ENCODE measurements around the gene SVBP.
A peak's percentile ranks its signal among the peaks of the same experiment; 100 is the strongest.

Gene SVBP

DNA sequence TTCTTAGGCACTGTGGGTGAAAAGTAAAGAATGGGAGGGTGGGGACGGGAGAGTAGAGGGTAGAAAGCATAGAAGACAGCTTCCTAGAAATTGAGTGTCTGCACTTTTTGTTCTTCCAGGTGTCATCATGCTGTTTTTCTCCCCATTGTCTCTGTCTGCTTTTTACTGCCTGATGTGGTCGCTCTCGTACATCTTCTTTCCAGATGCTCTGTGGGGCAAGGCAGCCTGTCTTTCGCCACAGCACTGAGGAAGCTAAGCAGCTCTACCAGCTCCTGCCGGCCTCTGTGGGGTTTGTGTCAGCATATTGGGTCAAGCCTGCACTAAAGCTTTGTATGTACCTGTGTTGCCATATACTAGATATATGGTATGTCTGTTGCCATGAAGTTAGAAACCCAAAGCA, 19.2 kb downstream of the SVBP start:
- no peak for DNase-seq

GRCh38 chr1:42797414-42797813, 19.8 kb downstream of the SVBP start:
- DNase-seq = no peak

DNA sequence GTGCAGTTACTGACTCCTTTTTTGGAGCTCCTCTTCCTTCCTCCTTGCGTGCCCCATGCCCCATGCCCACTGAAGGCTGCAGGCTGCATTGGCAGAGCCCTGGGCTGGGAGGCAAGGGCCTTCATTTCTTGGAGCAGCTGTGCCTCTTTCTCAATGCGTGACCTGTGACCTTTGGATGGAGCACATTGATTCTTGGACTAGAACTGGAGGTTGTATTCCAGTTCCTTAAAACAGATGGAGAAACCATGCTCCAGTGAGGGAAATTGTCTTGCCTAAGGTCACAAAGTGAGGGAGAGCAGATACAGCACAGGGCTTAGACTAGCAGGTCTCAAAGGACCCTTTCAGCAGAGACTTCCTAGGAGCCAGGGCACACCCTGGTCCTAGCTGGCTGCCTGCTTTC, 23.4 kb downstream of the SVBP start:
- DNase-seq = no peak

- DNase-seq = no peak
Observed at GRCh38 chr1:42788021-42788420, 29.2 kb downstream of the SVBP start.

DNA sequence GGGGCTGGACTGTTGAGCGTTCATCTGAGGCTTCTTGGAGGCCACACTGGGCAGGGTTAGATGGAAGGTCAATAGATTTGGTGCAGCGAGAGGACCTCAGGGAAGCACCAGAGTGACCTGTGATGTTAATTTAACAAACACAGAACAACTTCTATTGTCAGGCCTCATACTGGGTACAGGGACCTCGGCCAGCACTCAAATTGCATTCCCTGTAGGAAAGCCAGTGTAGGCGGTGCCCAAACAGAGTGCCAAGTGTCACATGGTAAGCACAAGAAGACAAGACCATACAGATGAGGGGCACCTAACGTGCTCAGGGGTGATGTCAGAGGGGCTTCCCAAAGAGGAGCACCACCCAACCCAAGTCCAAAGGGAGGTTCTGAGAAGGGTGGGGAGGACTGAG, 31.1 kb downstream of the SVBP start:
- no peak for DNase-seq

GRCh38 chr1:42784946-42785693, 32.1 kb downstream of the SVBP start, which contains the start of gene TMEM269:
Gene TMEM269, plus strand, starts transcription at chr1:42784991. Its CDS starts 4,903 bp downstream, at chr1:42789894.
- DNase-seq = peak; percentile 39

DNA sequence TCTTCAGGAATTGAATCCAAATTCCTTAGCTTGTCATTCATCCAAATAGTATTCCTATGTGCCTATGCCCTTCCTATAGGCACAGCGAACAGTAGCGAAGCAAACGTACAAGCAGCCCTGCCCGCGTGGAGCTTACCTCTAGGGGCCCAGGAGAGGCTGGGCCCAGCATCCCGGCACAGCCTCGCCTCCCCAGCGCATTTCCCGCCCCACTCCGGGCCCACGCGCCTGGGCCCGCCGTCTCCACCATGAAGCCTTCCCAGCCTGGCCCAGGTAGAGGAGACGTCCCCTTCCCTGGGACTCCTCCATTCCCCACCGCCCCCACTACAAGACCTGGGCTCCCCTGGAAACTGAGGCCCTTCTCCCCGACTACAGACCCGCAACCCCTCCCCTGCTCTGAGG, 32.7 kb downstream of the SVBP start:
- DNase-seq = no peak

DNA sequence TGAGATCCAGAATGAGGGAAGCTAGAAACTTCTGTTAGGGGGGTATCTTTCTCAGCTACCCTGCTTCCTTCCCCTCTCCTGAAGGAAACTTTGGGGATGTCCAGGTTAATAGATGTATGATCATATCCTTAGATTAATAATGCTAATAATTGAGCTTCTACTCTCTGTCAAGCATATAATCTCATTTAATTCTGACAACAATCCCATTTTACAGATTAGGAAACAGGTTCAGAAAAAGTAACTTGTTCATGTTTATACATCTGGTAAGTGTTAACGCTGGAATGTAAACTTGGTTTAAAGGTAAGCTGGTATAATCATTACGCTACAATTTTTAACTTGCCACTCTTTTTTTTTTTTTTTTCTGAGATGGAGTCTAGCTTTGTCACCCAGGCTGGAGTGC, 34.1 kb downstream of the SVBP start:
- DNase-seq = no peak

DNA sequence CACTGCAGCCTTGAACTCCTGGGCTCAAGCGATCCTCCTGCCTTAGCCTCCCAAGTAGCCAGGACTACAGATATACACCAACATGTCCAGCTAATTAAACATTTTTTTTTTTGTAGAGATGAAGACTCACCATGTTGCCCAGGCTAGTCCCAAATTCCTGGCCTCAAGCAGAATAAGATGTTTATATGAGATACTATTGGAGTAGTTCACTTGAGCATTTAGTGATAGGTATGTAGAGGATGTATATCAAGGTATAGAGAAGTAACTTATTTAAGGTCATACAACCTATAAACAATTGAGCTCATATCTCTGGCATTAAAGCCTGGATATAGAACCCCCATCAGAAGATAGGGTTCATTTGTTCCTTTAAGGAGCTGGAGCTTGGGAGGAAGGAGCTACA, 37.0 kb downstream of the SVBP start:
- DNase-seq = no peak

- DNase-seq = no peak
Observed at GRCh38 chr1:42779725-42780124, 37.5 kb downstream of the SVBP start.

- DNase-seq = peak; percentile 72
Observed at GRCh38 chr1:42777852-42778251, 39.3 kb downstream of the SVBP start.

DNA sequence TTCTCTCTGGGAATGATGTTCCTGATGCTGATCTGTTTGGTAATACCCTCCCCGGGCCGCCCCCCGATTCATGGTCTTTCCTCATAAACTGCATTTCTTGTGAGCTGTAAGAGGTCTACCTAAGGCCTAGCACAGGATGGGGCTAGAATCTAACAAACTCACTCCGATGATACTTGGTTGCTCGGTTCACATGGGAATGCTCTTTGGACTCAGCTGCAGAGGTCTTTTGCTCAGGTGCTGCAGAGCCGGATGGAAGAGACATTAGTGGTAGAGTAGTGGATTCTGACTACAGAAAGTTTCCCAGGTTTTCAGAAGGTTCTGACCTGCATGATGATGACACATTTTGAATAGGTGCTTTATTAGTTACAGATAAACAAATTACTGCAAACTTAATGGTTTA, 40.7 kb downstream of the SVBP start:
- no peak for DNase-seq

DNA sequence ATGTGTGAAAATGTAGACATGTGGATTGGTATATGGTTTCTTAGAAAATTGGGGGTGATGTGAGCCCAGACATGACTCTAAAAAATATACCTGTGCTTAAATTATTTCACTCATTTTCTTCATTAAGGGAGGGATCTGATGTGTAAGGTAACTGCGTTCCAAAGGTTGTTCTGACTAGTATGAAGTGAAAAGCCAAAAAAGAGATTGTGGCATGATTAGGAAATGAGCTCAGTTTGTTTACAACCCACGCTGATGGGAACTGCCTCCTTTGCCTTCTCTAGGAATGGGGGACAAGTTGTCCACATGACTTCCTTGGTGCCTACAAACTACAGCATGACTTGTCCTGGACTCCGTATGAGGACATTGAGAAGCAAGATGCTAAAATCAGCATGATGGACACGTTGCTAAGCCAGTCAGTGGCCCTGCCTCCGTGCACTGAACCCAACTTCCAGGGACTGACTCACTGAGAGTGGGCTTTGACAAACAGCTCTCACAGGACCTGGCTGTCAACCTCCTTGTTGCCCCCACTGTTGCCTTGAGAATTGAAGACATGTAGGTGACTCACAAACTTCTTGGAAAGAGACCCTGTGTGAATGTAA, 42.2 kb downstream of the SVBP start:
- no peak for DNase-seq

GRCh38 chr1:42773420-42773819, 43.8 kb downstream of the SVBP start:
- DNase-seq = no peak

DNA sequence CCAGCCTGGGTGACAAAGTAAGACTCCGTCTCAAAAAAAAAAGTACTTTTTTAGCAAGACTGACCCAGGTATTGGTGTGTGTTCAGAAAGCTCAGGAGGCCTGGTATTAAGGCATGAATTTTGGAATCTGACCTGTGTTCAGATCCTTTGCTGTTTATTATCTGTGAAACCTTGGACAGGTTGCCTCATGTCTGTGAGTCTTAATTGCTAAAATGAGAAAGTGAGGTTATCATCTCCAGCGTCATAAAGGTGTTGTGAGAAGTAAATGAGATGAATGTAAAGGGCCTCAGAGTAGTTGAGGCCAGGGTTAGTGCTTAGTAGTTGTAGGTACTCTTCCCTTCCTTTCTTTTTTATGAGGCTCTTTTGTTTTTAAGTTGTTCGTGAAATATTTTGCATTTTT, 47.4 kb downstream of the SVBP start:
- DNase-seq = no peak

GRCh38 chr1:42768172-42768571, 49.0 kb downstream of the SVBP start:
- no peak for DNase-seq

DNA sequence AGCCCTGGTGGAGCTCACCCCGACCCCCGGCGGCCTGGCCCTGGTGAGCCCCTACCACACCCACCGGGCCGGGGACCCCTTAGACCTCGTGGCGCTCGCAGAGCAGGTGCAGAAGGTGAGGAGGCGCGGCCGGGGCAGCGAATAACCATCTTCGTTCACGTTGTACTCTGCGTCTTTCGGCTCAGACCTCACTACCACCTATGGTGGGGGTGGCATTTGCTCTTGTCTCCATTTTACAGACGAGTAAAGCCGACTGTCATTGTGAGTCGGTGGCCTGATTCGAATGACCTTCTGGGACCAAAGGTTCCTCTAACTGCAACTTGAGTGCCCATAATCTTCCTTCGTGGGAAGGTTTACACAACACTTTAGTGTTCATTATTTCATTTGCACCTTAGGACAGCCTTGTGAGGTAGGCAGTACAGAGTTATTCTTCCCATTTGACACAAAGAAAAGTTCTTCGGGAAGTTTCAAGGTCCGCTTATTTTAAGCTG, 49.6 kb downstream of the SVBP start:
- DNase-seq = peak; percentile 76

- DNase-seq = peak; percentile 99
Observed at GRCh38 chr1:42766741-42767509, 50.3 kb downstream of the SVBP start, which contains the start of the genes C1orf50 and P3H1. Gene C1orf50, plus strand, starts transcription at chr1:42767249. Its CDS starts 63 bp downstream, at chr1:42767312. Gene P3H1, minus strand, starts transcription at chr1:42767028. Its CDS starts 57 bp downstream, at chr1:42766971.

DNA sequence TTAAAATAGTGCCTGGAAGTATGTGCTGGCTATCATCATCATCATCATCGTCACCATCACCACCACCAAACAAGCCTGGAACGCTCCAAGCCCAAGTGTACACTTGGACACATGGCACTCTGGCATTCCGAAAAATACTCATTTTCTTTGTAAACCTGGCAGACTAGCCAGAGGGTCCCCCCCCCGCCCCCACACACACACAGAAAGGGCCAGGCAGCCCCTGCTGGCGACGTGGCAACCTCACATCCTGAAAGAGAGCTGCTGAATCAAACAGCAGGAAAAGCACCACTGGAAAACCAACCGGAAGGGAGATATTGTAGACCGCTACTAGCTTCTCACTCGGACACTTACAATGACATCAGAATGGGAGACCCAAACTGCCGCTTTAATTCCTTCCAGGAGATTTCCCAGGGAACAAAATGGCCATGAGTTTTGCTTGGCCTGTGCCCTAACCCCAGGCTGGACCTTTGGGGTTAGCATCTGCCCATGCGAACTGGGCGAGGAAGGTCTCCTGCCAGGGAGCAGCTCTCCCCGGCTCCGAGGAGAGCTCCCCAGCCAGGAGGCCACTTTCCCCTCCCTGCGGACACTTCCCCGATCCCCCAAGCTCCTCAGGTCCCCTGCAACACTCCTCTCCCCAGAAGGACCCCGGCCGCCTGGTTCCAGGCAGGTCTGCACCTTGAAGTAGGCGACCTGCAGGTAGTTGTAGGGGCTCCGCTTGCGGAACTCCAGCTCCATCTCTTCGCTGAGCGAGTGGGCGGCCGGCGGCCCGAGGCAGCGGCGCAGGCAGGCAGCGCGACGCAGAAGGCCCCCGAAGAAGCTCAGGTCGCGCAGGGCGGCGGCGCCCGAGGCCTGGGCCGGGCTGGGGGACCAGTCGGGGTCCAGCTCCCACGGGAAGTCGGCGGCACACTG, 51.1 kb downstream of the SVBP start:
- DNase-seq = peak; percentile 75

- no peak for DNase-seq
Observed at GRCh38 chr1:42765269-42765668, 51.9 kb downstream of the SVBP start.

DNA sequence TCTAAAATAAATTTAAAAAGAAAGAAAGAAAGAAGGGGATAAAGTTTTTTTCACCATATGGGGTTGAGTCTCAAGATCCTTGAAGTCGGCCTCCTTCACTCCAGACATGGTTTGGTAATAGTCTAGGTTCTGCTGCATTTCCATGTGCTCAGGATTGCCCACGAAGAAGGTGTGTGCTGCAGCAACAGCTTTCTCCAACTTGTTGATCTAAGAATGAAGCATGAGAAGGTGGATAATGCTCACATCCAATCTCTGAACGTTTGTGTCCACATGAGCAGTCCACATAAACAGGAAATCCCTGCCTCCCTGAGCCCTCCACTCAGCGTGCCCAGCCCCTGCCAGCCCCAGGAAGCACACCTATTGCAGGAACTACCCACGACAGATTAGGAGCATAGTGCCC, 54.9 kb downstream of the SVBP start:
- no peak for DNase-seq

- DNase-seq = no peak
Observed at GRCh38 chr1:42761567-42761966, 55.6 kb downstream of the SVBP start.

DNA sequence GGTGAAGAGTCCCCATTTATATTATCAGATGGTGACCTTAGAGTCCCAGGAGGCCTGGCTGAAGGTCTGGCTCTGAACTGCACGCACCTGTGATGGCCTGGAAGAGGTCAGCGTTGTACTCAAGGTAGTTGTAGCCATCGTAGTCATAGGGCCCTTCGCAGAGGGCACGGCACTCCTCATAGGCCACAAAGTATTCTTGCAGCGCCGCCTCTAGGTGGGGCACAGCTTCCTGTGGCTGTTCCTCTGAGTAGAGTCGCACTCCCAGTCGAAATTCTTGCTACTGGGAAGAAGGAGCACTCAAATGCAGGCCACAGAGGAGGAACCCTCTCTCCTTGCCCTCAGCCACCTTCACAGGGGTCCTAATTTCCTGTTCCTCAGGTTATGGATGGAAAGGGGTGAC, 58.1 kb downstream of the SVBP start:
- no peak for DNase-seq

Measured in DMS53 (cell line).